Vagina (tissue), 2 donors: ENCODE data around the gene HM13. TPM values are rescaled to one million over a fixed set of nuclear protein-coding genes. Genes with fewer than 3 reads are reported as not detected.
"Not testable (repeated sequence)": the region's sequence is repeated elsewhere in the genome, so short reads cannot be mapped to it uniquely, and the experiment has no call there.

Experiments
- DNase-seq, 2 donors: peaks; one replicate each; pipeline ENCODE4 v3.0.0-alpha.2; 2017; ENCODE audit errors: extremely low spot score in 2 of 2
- H3K27ac ChIP-seq: fragments of 200-600 bp; sonication (generic); one replicate; pipeline ENCODE4 v1.5.1; 2019
- H3K27me3 ChIP-seq: fragments of 200-600 bp; sonication (generic); one replicate; pipeline ENCODE4 v1.5.1; 2019
- H3K36me3 ChIP-seq, 2 donors: fragments of 200-600 bp; sonication (generic); one replicate each; pipeline ENCODE4 v1.5.1; 2017 to 2019
- H3K4me1 ChIP-seq: fragments of 200-600 bp; sonication (generic); one replicate; pipeline ENCODE4 v1.5.1; 2019
- H3K4me3 ChIP-seq, 2 donors: fragments of 200-600 bp; sonication (generic); 1 replicate in 1 of 2; 2 replicates in 1 of 2; pipeline ENCODE4 v1.5.1; 2016 to 2019
- H3K9me3 ChIP-seq: fragments of 200-600 bp; sonication (generic); one replicate; pipeline ENCODE4 v1.5.1; 2019
- CTCF ChIP-seq, 3 experiments: fragments of 450-650 bp in 2 of 3; fragments of 200-600 bp in 1 of 3; sonication (generic) in 1 of 3; IDR thresholded peaks; one replicate each; pipeline ENCODE4 v1.5.1; 2017 to 2019; ENCODE audit warnings: antibody characterized with exemption in 3 of 3, mild to moderate bottlenecking in 2 of 3, moderate library complexity in 2 of 3
- POLR2A ChIP-seq, 2 donors: fragments of 450-650 bp; IDR thresholded peaks; one replicate each; pipeline ENCODE4 v1.6.1; 2017; ENCODE audit warnings: antibody characterized with exemption in 2 of 2, mild to moderate bottlenecking in 2 of 2, moderate library complexity in 2 of 2
- POLR2AphosphoS5 ChIP-seq, 2 donors: sonication (generic); formaldehyde crosslinking; IDR thresholded peaks; one replicate each; pipeline ENCODE4 v1.9.0; 2017; ENCODE audit warnings: antibody characterized with exemption in 2 of 2, mild to moderate bottlenecking in 2 of 2, low read depth in 1 of 2; ENCODE audit not compliant: insufficient read depth in 1 of 2
- intact Hi-C: fragments of 100-400 bp; cut with DNase I; formaldehyde crosslinking; loops from one replicate; pipeline ENCODE4 v1.15.1; 2023
- total RNA-seq: library from RNA; depleted of rRNA; stranded (reverse); fragments of >200 nt; gene quantifications from one replicate; pipeline ENCODE4 v1.2.3, GENCODE V29; 2016

HM13 gene
- total RNA-seq, 1 donor from 2014 or later: 77.8 TPM

- intact Hi-C loops: no loop called here
- Histone ChIP-seq H3K36me3 (peaks cover 0 to 39% of the 10 kb centered on the region in 2 donors), H3K4me1 (peaks cover 39% of the 10 kb centered on the region), H3K4me3 (no peak overlapping the region), H3K9me3 (no peaks in the 10 kb centered on the region), H3K27ac (peak overlapping the region; percentile 13), H3K27me3 (no peaks in the 10 kb centered on the region)
- DNase-seq: no peak
- TF ChIP-seq POLR2AphosphoS5 (IDR thresholded peaks at IDR 0.05; ENCODE audit: insufficient read depth in 1 of 2, low read depth in 1 of 2) (no peak), CTCF (IDR thresholded peaks at IDR 0.05) (no peak), POLR2A (IDR thresholded peaks at IDR 0.05) (no peak)
Measured at GRCh38 chr20:31542201-31542842, 28.1 kb downstream of the HM13 start.

GRCh38 chr20:31542963-31543362, 28.7 kb downstream of the HM13 start:
- Histone ChIP-seq H3K4me3 (no peak overlapping the region), H3K9me3 (no peaks in the 10 kb centered on the region), H3K27ac (no peak overlapping the region), H3K27me3 (no peaks in the 10 kb centered on the region), H3K36me3 (peaks cover 0 to 34% of the 10 kb centered on the region in 2 donors), H3K4me1 (peaks cover 39% of the 10 kb centered on the region)
- TF ChIP-seq POLR2A (IDR thresholded peaks at IDR 0.05): no peak
- no peak for TF ChIP-seq POLR2AphosphoS5 (IDR thresholded peaks at IDR 0.05; ENCODE audit: insufficient read depth in 1 of 2, low read depth in 1 of 2)
- TF ChIP-seq CTCF (IDR thresholded peaks at IDR 0.05): no peak
- DNase-seq: no peak
- intact Hi-C loops: no loop called here

GRCh38 chr20:31543966-31544598, 29.8 kb downstream of the HM13 start:
- Histone ChIP-seq H3K27ac (peak overlapping the region; percentile 63), H3K27me3 (no peaks in the 10 kb centered on the region), H3K4me3 (no peak overlapping the region), H3K4me1 (peaks cover 49% of the 10 kb centered on the region), H3K9me3 (no peaks in the 10 kb centered on the region), H3K36me3 (peaks cover 0 to 27% of the 10 kb centered on the region in 2 donors)
- no peak for DNase-seq
- intact Hi-C loops: no loop called here
- TF ChIP-seq POLR2AphosphoS5 (IDR thresholded peaks at IDR 0.05; ENCODE audit: insufficient read depth in 1 of 2, low read depth in 1 of 2) (peak in 1 of 2 donors; percentile 10), CTCF (IDR thresholded peaks at IDR 0.05) (no peak)

GRCh38 chr20:31544600-31544999, 30.4 kb downstream of the HM13 start:
- Histone ChIP-seq H3K9me3 (no peaks in the 10 kb centered on the region), H3K36me3 (peaks cover 0 to 27% of the 10 kb centered on the region in 2 donors), H3K4me1 (peaks cover 51% of the 10 kb centered on the region), H3K27me3 (no peaks in the 10 kb centered on the region), H3K27ac (peak overlapping the region; percentile 63), H3K4me3 (no peak overlapping the region)
- intact Hi-C loops: no loop called here
- TF ChIP-seq POLR2AphosphoS5 (IDR thresholded peaks at IDR 0.05; ENCODE audit: insufficient read depth in 1 of 2, low read depth in 1 of 2): no peak
- no peak for TF ChIP-seq CTCF (IDR thresholded peaks at IDR 0.05)
- no peak for TF ChIP-seq POLR2A (IDR thresholded peaks at IDR 0.05)
- no peak for DNase-seq

- H3K9me3 ChIP-seq, DNase-seq, intact Hi-C loops, H3K4me3 ChIP-seq, H3K27me3 ChIP-seq: not testable (repeated sequence)
- H3K4me1 ChIP-seq: peaks cover 51% of the 10 kb centered on the region
- peak overlapping the region; percentile 63 for H3K27ac ChIP-seq
- H3K36me3 ChIP-seq: peaks cover 0 to 27% of the 10 kb centered on the region in 2 donors
Measured at GRCh38 chr20:31545621-31546040, 31.4 kb downstream of the HM13 start.
